GM19395 (cell line): ENCODE measurements around the gene ZYG11A.
"Not testable (repeated sequence)": the region's sequence is repeated elsewhere in the genome, so short reads cannot be mapped to it uniquely, and the experiment has no call there.

Experiments used
- ATAC-seq: cut with Tn5 transposase; IDR thresholded peaks from one replicate; pipeline ENCODE4 v1.9.1; 2021; ENCODE audit warnings: mild to moderate bottlenecking, moderate library complexity; ENCODE audit not compliant: unreplicated experiment

Gene ZYG11A

GRCh38 chr1:52842643-52843310, at the start of gene ZYG11A:
TSS of gene ZYG11A (plus strand) at chr1:52842760. CDS start at chr1:52842884, 124 bp downstream.
- ATAC-seq: peak; percentile 89

DNA sequence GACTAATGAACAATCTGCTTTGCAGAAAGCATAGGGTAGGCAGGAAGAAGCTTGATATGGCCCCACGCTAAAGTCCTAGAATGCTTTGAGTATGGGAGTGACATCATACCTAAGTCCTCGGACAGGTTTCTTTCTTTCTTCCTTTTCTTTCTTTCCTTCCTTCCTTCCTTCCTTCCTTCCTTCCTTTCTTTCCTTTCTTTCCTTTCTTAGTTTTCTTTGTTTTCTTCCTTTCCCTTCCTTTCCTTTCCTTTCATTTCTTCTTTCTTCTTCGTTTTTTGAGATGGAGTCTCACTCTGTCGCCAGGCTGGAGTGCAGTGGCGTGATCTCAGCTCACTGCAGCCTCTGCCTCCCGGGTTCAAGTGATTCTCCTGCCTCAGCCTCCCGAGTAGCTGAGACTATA, 48.8 kb upstream of the ZYG11A start:
- not testable (repeated sequence) for ATAC-seq

GRCh38 chr1:52795464-52795863, 47.1 kb upstream of the ZYG11A start:
- ATAC-seq: no peak

DNA sequence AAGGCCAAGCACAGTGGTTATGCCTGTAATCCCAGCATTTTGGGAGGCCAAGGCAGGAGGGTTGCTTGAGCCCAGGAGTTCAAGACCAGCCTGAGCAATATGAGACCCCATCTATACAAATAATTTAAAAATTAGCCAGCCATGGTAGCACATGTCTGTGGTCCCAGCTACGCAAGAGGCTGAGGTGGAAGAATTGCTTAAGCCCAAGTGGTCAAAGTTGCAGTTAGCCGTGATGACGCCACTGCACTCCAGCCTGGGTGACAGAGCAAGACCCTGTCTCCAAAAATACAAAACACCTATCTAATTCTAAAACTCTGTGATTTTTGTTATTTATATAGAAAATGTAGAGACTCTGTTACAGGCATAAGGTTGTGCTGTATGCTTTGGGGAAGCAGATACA, 44.2 kb upstream of the ZYG11A start:
- ATAC-seq: no peak

DNA sequence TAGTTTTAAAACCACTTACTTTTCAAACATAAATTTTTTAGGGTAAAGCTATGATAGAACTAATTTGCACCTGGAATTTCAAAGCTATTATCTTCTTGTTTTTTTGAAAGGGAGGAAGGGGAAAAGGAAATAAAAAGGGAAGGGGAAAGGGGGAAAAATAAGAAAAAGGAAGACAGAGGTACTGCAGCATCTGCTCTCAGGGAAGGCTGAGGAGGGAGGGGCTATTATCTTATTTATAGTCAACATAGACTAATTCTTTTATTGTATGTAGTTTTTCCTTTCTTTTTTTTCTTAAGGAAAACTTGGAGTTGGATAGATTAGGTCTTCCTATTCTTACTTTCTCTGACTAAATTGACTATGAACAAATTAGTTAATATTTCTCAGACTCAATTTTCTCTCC, 41.5 kb upstream of the ZYG11A start:
- no peak for ATAC-seq

GRCh38 chr1:52804083-52804482, 38.5 kb upstream of the ZYG11A start:
- not testable (repeated sequence) for ATAC-seq

GRCh38 chr1:52814465-52814864, 28.1 kb upstream of the ZYG11A start:
- ATAC-seq: no peak

- not testable (repeated sequence) for ATAC-seq
Observed at GRCh38 chr1:52820830-52821229, 21.7 kb upstream of the ZYG11A start.

GRCh38 chr1:52825868-52826267, 16.7 kb upstream of the ZYG11A start:
- ATAC-seq: no peak

DNA sequence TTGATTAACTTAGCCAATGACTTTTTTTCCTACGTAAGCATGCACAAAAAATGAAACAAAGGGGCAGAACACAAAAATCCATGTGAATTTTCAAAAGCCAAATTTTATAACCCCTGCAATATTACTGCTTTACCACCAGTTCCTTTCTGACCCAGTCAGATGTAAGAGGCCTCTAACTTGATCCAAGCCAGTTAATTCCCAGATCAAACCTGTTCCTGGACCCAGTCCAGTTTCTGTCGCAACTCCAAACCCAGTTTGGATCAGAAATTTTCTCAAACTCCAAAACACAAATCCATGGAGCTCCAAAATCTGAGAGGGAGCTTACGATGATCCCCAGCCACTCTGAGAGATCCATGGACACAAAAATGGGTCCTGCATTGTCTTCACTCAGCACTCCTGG, 7.8 kb upstream of the ZYG11A start:
- no peak for ATAC-seq

- no peak for ATAC-seq
Observed at GRCh38 chr1:52836035-52836434, 6.5 kb upstream of the ZYG11A start.

DNA sequence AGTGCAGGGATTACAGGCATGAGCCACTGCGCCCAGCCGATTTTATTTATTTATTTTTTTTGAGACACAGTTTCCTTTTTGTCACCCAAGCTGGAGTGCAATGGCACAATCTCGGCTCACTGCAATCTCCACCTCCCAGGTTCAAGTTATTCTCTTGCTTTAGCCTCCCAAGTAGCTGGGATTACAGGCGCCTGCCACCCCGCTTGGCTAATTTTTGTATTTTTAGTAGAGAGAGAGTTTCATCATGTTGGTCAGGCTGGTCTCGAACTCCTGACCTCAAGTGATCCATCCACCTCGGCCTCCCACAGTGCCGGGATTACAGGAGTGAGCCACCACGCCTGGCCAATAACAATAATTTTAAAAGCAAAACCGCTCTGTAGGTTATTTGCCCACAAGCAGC, 3.4 kb upstream of the ZYG11A start:
- ATAC-seq: not testable (repeated sequence)

GRCh38 chr1:52845119-52845518, 2.6 kb downstream of the ZYG11A start:
- not testable (repeated sequence) for ATAC-seq

GRCh38 chr1:52848423-52848822, 5.9 kb downstream of the ZYG11A start:
- ATAC-seq: no peak

GRCh38 chr1:52850951-52851350, 8.4 kb downstream of the ZYG11A start:
- ATAC-seq: no peak

DNA sequence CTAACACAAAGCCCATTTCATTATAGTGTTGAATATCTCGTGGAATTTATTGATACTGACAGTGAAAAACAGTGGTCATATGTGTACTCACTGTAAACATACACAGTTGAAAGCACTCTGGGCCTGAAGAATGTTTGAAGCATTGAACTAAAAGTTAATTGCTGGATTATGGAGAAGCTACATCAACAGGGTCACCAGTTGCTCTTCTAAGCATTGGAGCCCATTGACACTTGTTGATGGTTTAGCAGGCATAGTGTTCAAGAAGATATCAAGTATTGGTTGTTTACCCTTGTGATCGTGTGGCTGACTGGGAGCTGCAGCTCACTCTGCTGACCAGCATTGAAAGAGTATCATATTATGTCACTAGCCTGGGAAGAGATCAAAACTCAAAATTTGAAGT, 10.3 kb downstream of the ZYG11A start:
- no peak for ATAC-seq

GRCh38 chr1:52855584-52855983, 13.0 kb downstream of the ZYG11A start:
- no peak for ATAC-seq

GRCh38 chr1:52856026-52856425, 13.5 kb downstream of the ZYG11A start:
- ATAC-seq: no peak

DNA sequence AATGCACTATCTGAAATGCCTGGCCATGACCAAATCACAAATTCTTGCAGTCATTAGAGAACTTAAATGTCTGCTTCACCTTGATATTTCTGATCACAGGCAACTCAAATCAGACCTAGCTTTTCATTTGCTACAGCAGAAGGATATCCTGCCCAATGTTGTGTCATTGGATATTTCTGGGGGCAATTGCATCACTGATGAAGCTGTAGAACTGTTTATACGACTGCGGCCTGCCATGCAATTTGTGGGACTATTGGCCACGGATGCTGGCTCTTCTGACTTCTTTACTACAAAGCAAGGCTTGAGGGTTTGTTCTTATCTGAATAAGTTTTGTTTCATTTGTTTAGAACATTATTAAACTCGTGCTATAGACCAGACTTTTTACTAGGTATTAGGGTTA, 14.9 kb downstream of the ZYG11A start:
- ATAC-seq: no peak

GRCh38 chr1:52862666-52863458, 20.3 kb downstream of the ZYG11A start:
- ATAC-seq: no peak

DNA sequence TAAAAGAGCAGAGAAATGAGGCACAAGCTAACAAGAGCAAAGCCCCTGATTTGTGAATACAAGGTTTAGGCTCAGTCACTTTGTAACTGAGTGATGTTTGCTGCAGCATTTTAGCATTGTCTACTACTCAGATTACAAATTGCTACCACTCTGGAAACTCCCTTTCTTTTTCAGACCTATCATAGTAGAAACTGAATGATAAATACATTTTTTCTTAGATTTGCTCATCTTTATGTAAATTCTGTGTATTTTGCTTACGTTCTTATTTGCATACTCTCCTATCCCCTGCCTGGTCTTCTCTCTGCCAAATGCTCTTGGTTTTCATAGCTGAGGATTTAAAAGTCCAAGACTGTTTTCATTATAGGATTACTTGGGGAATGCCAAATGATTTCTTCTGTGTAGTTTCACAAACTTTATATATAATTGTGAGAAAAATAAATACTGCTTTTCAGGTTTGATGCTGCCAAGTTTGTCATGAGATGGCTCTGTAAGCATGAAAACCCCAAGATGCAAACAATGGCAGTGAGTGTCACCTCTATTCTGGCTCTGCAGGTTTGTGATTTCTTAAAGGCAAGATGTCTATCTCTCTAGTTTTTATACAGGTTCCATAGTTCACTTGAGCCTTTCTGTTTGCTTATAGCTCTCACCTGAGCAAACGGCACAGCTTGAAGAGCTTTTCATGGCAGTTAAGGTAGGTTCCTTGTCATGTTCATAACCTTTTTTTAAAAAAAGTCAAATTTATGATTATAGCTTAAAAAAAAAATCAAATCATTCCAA, 24.7 kb downstream of the ZYG11A start:
- peak; percentile 95 for ATAC-seq

DNA sequence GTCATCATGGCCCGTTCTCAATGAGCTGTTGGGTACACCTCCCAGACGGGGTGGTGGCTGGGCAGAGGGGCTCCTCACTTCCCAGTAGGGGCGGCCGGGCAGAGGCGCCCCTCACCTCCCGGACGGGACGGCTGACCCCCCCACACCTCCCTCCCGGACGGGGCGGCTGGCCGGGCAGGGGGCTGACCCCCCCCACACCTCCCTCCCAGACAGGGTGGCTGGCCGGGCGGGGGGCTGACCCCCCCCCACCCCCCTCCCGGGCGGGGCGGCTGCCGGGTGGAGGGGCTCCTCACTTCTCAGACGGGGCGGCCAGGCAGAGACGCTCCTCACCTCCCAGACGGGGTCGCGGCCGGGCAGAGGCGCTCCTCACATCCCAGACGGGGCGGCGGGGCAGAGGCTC, 27.2 kb downstream of the ZYG11A start:
- ATAC-seq: not testable (repeated sequence)
